Activated CD4-positive, alpha-beta T cell treated with anti-CD3 and anti-CD28 coated beads, Interleukin-10, Interleukin-2, amounts not matched to agents 100 ng/mL and 50 ng/mL, durations not matched to agents 16 hours and 8 hours (primary cell): ENCODE results near the gene ZSWIM6.
A peak's percentile ranks its signal among the peaks of the same experiment; 100 is the strongest.

Experiments
- DNase-seq: peaks from one replicate; pipeline ENCODE4 v3.0.0-alpha.2; 2020

Gene ZSWIM6

DNA sequence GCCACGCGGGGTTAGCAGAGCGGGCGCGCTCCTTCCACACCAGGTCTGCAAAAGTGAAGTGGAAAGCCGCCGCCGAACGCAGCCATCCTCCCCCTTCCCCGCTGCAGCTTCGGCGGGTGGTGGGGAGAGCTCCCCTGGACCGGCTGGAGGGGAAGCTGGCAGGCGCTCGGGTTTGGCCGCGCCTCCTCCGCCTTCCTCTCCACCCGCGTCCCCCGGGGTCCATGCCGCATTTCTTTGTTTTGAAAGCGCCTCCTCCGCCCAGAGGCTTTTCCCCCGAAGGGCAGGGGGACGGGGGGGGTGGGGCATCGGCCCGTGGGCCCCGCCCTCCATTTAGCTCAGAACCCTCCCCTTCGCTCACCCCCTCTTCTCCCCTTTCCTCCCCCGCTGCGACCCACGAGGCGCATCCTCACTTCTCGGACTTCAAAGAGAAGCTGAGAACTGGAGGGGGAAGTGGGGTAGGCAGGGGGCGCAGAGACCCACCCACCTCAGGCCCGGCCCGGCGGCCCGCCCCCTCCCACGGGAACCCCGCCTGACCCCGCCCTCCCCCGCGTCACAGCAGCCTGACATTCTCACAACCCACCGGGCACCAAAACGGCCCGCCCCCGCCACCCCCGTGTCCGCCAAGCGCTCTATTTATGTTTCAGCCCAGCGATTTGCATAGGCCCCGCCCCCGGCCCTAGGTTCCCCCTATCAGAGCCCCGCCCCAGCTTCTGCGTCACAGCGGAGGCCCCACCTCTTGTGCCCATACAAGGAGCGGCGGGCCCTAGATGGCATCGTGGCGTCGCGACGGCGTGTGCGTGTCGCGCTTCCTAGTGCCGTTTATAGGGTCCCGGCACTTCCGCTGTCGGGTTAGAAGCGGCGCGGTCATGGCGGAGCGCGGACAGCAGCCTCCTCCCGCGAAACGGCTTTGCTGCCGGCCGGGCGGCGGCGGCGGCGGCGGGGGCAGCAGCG, at the start of gene ZSWIM6:
Gene ZSWIM6, plus strand, starts transcription at position 852 of the 951 bp plus-strand sequence. Its CDS starts 15 bp downstream, at position 867.
- peak; percentile 97 for DNase-seq

DNA sequence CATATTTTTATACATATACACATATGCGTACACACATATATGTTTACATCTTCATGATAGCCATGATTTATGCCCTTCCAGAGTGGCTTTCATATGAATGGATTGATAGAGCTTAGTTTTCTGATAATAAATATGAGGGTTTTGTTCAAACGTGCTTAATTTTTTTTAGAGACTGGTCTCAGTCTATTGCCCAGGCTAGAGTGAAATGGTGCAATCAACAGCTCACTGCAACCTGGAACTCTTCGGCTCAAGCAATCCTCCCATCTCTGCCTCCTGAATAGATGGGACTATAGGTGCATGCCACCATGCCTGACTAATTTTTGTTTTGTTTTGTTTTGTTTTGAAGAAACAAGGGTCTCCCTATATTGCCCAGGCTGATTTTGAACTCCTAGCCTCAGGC, 48.6 kb upstream of the ZSWIM6 start:
- DNase-seq, result no peak

GRCh38 chr5:61285531-61285930, 46.5 kb upstream of the ZSWIM6 start:
- DNase-seq, result no peak

DNA sequence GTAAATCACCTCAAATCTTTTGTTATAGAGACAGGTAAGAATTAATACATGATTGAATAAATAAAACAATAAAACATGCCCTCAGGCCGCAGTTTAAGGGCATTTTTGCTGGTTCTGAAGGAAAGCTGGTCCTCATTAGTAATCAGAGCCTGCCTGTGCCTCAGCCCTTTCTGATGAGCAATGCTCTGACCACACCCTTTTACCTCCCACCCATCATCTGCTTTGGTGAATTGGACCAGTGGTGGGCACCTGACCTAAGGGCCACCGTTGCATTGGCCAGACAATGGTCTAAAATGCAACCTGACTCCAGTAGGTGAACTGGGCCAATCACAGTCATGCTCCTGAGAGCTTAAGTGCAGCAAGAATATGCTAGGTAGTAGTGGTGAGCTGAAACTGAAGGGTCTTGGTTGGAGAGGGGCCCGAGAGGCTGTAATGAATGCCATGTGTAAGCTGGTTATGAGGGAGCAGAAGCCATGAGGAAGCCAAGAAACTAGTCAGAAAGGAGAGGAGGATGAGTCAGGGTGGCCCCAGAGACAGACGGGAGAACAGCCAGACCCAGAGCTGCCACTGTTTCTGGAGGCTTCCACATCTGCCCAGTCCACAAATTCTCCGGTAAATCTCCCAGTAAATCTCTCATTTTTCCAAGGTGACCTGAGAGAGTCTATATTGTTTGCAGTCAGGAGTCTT, 45.5 kb upstream of the ZSWIM6 start:
- DNase-seq, result no peak

DNA sequence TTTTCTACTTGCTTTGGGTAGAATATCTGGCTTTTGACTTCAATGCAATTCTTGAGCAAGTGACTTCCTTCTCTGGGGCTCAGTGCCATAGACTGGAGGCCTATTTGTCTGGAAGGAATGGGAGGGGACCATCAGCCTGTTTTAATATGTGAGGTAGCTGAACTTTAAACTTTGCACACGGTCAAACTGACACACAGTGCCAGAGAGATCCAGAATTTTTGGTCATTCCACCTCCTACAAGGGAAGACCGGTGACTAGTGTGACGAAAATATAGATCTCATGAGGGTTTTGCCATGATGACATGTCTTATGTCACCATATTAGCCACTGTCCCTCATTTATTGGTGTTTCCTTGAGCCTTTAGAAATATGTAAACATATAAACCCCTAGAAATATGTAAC, 44.6 kb upstream of the ZSWIM6 start:
- no peak for DNase-seq

DNA sequence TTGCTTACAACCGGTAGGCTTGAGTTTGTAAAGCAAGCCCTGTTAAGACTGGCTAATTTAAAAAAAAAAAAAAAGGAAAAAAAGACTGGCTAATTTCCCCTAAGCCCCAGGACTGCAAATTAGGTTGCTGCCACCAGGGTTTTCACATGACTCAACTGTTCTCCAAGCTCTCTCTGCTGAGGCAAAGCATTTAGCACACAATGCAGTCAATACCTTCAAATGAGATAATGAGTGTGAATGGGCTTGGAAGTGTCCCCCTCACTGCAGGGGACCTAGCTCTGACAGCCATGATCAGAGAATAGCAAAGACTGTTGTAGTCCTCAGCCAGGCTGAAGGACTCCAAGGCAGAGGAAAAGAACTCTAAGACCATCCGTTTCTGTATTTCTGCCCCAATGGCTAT, 42.8 kb upstream of the ZSWIM6 start:
- DNase-seq, result no peak

DNA sequence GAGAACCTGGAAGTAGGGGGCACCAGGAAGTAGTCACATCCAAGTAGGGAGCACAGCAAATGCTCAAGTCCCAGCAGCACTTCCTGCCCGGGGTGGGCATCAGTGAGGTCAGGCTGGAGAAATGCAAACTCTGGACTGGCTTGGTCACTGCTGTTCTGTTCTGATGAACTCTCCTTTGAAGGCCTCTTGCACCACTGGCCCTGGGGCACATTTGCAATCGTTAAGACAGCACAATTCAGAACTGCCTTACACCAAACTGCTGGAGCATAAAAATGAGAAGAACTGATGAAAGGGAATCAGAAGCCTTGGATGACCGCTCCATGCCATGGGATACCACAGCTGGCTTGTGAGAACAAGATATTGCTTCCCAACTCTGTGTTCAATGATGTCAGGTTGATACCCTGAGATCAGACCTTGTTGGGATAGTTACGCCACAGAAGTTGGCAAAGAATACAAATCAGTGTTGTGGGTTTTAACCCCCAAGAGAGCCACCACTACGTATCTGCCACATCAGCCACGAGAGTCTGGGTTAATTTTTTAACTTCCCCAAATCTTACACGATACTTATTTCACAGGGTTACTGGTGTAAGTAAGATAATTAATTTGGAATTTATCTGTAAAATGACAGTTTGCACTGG, 42.3 kb upstream of the ZSWIM6 start:
- no peak for DNase-seq

DNA sequence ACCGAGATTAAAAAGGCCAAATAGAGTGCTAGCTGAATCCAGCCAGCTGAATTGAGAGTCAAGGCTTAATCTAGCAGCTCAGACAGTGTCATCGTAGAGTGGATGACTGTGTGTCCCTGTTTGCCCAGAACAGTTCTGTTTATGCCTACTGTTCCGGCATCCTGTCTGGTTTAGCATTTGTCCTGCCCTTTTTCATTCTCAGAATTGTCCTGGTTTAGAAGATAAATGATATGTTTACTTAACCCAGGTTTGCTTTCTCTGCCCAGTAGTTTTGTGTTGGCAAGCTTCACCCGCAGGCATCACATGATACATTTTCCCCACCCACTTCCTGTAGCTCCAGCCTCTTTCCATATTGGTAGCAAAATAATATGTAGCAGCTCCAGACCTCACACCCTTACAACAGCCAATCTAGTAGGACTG, 41.3 kb upstream of the ZSWIM6 start:
- DNase-seq, result no peak

GRCh38 chr5:61292062-61292657, 39.9 kb upstream of the ZSWIM6 start:
- no peak for DNase-seq

DNA sequence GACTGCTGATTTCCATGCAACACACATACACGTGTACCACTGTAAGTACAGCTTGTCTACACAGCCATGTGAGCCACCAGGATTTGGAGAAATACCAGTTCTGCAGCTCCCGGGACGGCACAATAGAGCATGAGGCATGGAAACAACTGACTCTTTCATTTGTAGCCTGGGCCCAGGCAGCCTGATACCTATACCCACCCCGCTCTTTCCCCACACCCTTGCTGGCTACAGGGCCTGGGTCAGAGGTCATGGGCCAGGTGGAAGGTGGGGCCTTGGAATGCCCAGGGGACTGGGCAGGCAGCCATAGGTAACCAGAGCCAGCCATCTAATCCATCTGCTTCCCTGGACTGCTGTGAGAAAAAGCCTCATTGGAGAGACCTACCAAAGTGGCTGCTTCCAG, 39.0 kb upstream of the ZSWIM6 start:
- DNase-seq, result no peak

DNA sequence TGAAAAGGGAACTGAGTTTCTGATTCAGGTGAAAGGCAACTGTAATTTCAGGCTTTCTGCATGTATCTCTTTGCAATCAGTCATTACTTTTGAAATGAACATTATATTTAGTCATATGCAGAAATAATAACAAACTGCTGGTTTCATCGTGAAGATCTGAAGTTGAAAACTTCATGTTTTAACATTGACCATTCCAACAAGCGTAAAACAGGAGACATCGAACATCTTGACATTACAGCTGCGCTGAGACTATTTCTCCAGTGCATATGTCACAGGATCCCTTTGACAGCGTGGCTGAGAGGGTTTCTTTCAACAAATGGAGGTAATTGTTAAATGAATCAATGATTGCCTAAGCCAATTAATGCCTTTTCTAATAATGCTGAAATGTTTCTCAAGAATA, 38.2 kb upstream of the ZSWIM6 start:
- DNase-seq, result peak; percentile 14

- no peak for DNase-seq
Measured at GRCh38 chr5:61295365-61295764, 36.7 kb upstream of the ZSWIM6 start.

GRCh38 chr5:61298066-61298465, 34.0 kb upstream of the ZSWIM6 start:
- no peak for DNase-seq

DNA sequence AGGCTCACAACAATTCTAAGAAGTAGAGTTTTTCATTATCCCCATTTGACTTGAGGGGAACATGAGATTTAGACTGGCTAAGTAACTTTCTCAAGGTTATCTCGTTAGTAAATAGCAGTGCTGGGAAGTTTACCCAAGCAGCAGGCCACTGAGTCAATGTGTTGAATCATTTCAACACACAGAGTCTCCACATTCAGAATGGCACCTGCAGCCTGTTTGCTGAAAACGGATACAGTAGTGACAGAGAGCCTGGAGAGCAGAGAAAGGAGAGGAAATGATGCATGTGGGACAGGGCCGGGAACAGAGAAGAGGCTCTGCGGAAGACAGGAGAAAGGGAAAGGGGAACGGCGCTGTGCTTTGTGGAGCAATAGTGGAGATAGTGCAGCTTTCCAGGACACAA, 33.5 kb upstream of the ZSWIM6 start:
- no peak for DNase-seq

GRCh38 chr5:61299261-61299681, 32.8 kb upstream of the ZSWIM6 start:
- DNase-seq, result no peak

DNA sequence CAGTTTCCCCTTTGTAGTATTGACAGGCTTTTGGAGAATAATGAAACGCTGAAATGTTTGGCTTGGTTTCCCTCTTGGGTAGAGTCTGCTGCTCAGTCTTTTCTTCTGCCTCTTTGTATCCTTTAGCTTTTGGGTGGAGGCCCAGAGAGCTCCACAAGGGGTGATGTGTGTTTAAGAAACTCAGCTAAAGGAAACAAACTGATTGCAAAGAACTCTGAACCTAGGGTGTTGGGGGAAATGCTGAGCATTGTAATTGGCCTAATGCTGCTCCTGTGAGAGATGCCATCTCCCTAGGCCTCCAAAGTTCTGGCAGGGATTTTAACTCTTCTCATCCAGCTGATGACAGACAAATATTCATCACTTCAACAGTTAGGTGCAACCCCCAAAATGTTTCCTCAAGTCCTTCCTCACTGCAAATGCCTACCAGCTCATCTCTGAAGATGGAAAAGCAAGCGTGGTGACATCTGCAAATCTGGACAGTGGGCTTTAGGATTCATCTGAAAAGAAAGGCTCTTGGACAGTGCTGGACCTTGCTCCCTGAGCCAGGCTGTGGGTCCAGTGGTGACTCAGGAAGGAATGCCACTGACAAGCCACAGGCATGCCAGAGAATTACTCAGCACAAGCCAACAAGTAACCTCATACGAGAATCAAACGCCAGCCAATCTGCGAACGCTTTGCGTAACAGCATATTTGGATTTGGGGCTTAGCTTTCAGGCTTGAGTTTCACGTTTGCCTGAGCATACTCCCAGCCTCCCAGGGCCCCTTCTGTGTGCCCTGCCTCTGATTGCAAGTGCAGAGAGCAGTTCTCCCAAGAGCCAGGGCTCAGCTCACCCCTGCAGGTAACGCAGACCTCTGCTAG, 30.5 kb upstream of the ZSWIM6 start:
- DNase-seq, result no peak

DNA sequence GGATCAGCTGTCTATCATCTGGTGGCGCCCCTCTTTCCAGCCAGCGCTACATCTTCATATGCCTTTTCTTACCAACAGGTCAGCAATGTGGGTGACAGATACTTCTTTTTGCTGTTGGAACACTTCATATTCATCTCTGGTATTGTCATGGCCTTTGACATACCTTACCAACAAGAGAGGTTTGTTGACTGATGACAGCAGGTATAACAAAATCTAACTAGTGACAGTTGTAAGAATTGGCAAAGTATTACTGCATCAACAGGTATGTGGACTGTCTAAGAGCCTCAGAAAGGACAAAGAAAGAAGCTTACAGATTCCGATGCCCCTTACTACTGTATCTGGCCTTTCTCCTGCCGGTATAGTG, 29.9 kb upstream of the ZSWIM6 start:
- no peak for DNase-seq

DNA sequence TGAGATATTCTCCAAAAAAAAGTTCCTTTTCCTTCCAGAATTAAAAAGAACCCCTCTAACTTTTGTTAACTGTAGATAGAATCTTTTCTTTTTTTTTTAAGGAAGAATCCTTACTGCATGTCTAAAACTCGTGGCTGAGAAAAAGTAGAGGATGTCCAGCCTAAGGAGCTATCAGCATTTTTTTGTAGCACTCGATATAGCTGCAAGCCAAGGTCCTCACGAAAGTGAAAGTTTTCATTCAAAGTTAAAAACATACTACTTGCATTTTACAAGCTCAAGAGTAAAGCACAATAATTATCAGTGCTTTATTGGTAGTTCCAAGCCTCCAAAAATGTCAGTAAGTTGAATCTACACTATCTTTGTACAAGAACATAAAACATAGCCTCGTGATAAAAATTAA, 28.7 kb upstream of the ZSWIM6 start:
- no peak for DNase-seq

GRCh38 chr5:61304590-61305381, 27.3 kb upstream of the ZSWIM6 start:
- DNase-seq, result no peak

- peak; percentile 59 for DNase-seq
Measured at GRCh38 chr5:61306531-61307131, 25.4 kb upstream of the ZSWIM6 start.

DNA sequence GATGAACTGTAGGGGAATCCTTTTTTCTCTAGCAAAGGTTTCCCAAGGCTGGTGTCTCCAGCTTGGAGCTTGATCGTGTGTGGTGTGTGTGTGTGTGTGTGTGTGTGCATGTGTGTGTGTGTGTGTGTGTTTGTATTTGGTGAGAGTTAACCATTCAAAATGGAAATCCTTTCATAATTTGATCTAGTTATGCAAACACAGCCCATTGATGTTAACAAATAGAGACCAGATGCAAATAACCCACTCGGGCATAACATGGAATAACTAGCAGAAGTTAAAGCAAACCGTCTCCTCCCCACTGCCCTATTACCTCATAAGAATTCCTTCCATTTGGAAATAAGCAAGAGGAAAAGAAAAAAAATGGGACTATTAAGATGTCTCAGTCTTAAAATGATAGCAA, 24.9 kb upstream of the ZSWIM6 start:
- no peak for DNase-seq
